HepG2 (cell line): ENCODE data around the gene TMTC1.

Experiments used
- ATF3 ChIP-seq: sonication (generic); formaldehyde crosslinking; IDR thresholded peaks from 2 replicates; pipeline ENCODE4 v1.4.0; 2020; ENCODE audit warnings: missing genetic modification reagents
- CEBPZ ChIP-seq: IDR thresholded peaks from 2 replicates; pipeline ENCODE4 v1.6.1; 2012; ENCODE audit warnings: low read length, improper control_type of control experiment
- CTCF ChIP-seq: sonication (generic); formaldehyde crosslinking; IDR thresholded peaks from 2 replicates; pipeline ENCODE4 v1.5.0; 2020; ENCODE audit warnings: mild to moderate bottlenecking, missing genetic modification reagents, moderate library complexity
- HDAC1 ChIP-seq: sonication (generic); formaldehyde crosslinking; IDR thresholded peaks from 2 replicates; pipeline ENCODE4 v1.5.1; 2020; ENCODE audit warnings: mild to moderate bottlenecking, missing genetic modification reagents
- MYNN ChIP-seq: sonication (generic); formaldehyde crosslinking; IDR thresholded peaks from 2 replicates; pipeline ENCODE4 v1.4.0; 2020; ENCODE audit warnings: mild to moderate bottlenecking, low read depth, missing genetic modification reagents
- NFE2L1 ChIP-seq: sonication (generic); formaldehyde crosslinking; IDR thresholded peaks from 2 replicates; pipeline ENCODE4 v1.4.0; 2020; ENCODE audit warnings: missing genetic modification reagents, mild to moderate bottlenecking, borderline replicate concordance
- NFIC ChIP-seq: IDR thresholded peaks from 2 replicates; pipeline ENCODE4 v1.6.1; 2012; ENCODE audit warnings: mild to moderate bottlenecking, low read length, inconsistent platforms
- PBX3 ChIP-seq: sonication (generic); formaldehyde crosslinking; IDR thresholded peaks from 2 replicates; pipeline ENCODE4 v1.8.1; 2023; ENCODE audit warnings: missing genetic modification reagents, inconsistent platforms, borderline replicate concordance
- SUZ12 ChIP-seq: fragments of 150-350 bp; IDR thresholded peaks from 2 replicates; pipeline ENCODE4 v1.6.1; 2014; ENCODE audit warnings: low read depth, low read length
- TAF1 ChIP-seq: sonication (generic); formaldehyde crosslinking; IDR thresholded peaks from 2 replicates; pipeline ENCODE4 v1.4.0; 2020; ENCODE audit warnings: missing genetic modification reagents
- TCF7L2 ChIP-seq: IDR thresholded peaks from 2 replicates; pipeline ENCODE4 v1.6.1; 2011; ENCODE audit warnings: mild to moderate bottlenecking, low read depth, low read length, moderate library complexity
- ZBTB14 ChIP-seq: sonication (generic); formaldehyde crosslinking; IDR thresholded peaks from 2 replicates; pipeline ENCODE4 v1.4.0; 2020; ENCODE audit warnings: missing genetic modification reagents
- ZBTB44 ChIP-seq: sonication (generic); formaldehyde crosslinking; IDR thresholded peaks from 2 replicates; pipeline ENCODE4 v1.4.0; 2020; ENCODE audit warnings: missing genetic modification reagents
- ZXDC ChIP-seq: sonication (generic); formaldehyde crosslinking; IDR thresholded peaks from 2 replicates; pipeline ENCODE4 v1.5.0; 2020; ENCODE audit warnings: mild to moderate bottlenecking, missing genetic modification reagents

- TF ChIP-seq CEBPZ (no peak), ZBTB14 (CRISPR knock-in tag) (no peak), SUZ12 (no peak), HDAC1 (no peak), PBX3 (CRISPR knock-in tag) (no peak), NFE2L1 (CRISPR knock-in tag) (no peak), CTCF (CRISPR knock-in tag) (no peak), MYNN (CRISPR knock-in tag) (no peak), ZXDC (CRISPR knock-in tag) (no peak), ZBTB44 (CRISPR knock-in tag) (no peak), TCF7L2 (no peak), TAF1 (CRISPR knock-in tag) (no peak), ATF3 (CRISPR knock-in tag) (no peak), NFIC (no peak)
Measured at GRCh38 chr12:29547151-29547632, 236.6 kb downstream of the TMTC1 start.
